H9 (cell line): Measurements from ENCODE around the gene TRIM67. TPM values are rescaled to one million over a fixed set of nuclear protein-coding genes. Genes with fewer than 3 reads are reported as not detected.

Experiments used
- DNase-seq: peaks from one replicate; pipeline ENCODE4 v3.0.0-alpha.2; 2017
- H2AFZ ChIP-seq: one replicate; pipeline ENCODE4 v1.6.1; 2013; ENCODE audit warnings: mild to moderate bottlenecking, low read length, control low read depth, moderate library complexity
- H2AK5ac ChIP-seq: 2 replicates; pipeline ENCODE4 v1.6.1; 2013; ENCODE audit warnings: low read length, control low read depth, mixed read lengths; ENCODE audit not compliant: insufficient read length
- H2BK120ac ChIP-seq: one replicate; pipeline ENCODE4 v1.6.1; 2013; ENCODE audit warnings: low read depth, mild to moderate bottlenecking, low read length, control low read depth, inconsistent platforms; ENCODE audit not compliant: poor library complexity, severe bottlenecking
- H2BK12ac ChIP-seq: 2 replicates; pipeline ENCODE4 v1.6.1; 2013; ENCODE audit warnings: low read length, control low read depth, mixed read lengths, low read depth; ENCODE audit not compliant: insufficient read length
- H2BK15ac ChIP-seq: 2 replicates; pipeline ENCODE4 v1.6.1; 2013; ENCODE audit warnings: low read depth, low read length, control low read depth
- H2BK20ac ChIP-seq: one replicate; pipeline ENCODE4 v1.6.1; 2013; ENCODE audit warnings: low read depth, mild to moderate bottlenecking, low read length, control low read depth, inconsistent platforms; ENCODE audit not compliant: poor library complexity, severe bottlenecking
- H2BK5ac ChIP-seq: 2 replicates; pipeline ENCODE4 v1.6.1; 2013; ENCODE audit warnings: low read length, control low read depth, mixed read lengths; ENCODE audit not compliant: insufficient read length
- H3K14ac ChIP-seq: 2 replicates; pipeline ENCODE4 v1.6.1; 2013; ENCODE audit warnings: low read length, control low read depth; ENCODE audit not compliant: insufficient read depth
- H3K18ac ChIP-seq: 2 replicates; pipeline ENCODE4 v1.6.1; 2013; ENCODE audit warnings: low read depth, mild to moderate bottlenecking, mixed read lengths, low read length, control low read depth; ENCODE audit not compliant: insufficient read length
- H3K23ac ChIP-seq: 2 replicates; pipeline ENCODE4 v1.6.1; 2013; ENCODE audit warnings: low read length, control low read depth, mixed read lengths, low read depth; ENCODE audit not compliant: insufficient read length
- H3K23me2 ChIP-seq: 2 replicates; pipeline ENCODE4 v1.6.1; 2013; ENCODE audit warnings: low read depth, mild to moderate bottlenecking, mixed read lengths, low read length, control low read depth; ENCODE audit not compliant: insufficient read length, poor library complexity, severe bottlenecking
- H3K27ac ChIP-seq: 2 replicates; pipeline ENCODE4 v1.5.1; 2013; ENCODE audit warnings: low read length, control low read depth, mixed read lengths, low read depth; ENCODE audit not compliant: insufficient read length
- H3K27me3 ChIP-seq: 2 replicates; pipeline ENCODE4 v1.6.1; 2013; ENCODE audit warnings: low read length, control low read depth, inconsistent platforms; ENCODE audit not compliant: insufficient read depth
- H3K4ac ChIP-seq: 2 replicates; pipeline ENCODE4 v1.6.1; 2013; ENCODE audit warnings: low read depth, mild to moderate bottlenecking, control low read depth, inconsistent platforms, low read length, moderate library complexity
- H3K4me1 ChIP-seq: 2 replicates; pipeline ENCODE4 v1.6.1; 2013; ENCODE audit warnings: low read length, control low read depth, inconsistent platforms; ENCODE audit not compliant: insufficient read depth
- H3K4me2 ChIP-seq: 2 replicates; pipeline ENCODE4 v1.6.1; 2013; ENCODE audit warnings: low read length, control low read depth, mixed read lengths; ENCODE audit not compliant: insufficient read length, insufficient read depth
- H3K56ac ChIP-seq: 2 replicates; pipeline ENCODE4 v1.6.1; 2013; ENCODE audit warnings: low read depth, mild to moderate bottlenecking, mixed read lengths, low read length, control low read depth; ENCODE audit not compliant: insufficient read length
- H3K79me1 ChIP-seq: 2 replicates; pipeline ENCODE4 v1.6.1; 2013; ENCODE audit warnings: low read depth, mild to moderate bottlenecking, moderate library complexity, low read length, control low read depth, inconsistent platforms; ENCODE audit not compliant: insufficient read depth, poor library complexity, severe bottlenecking
- H3K79me2 ChIP-seq: 2 replicates; pipeline ENCODE4 v1.6.1; 2013; ENCODE audit warnings: low read length, control low read depth, inconsistent platforms; ENCODE audit not compliant: insufficient read depth
- H3K9ac ChIP-seq: 2 replicates; pipeline ENCODE4 v1.6.1; 2013; ENCODE audit warnings: low read length, control low read depth, mixed read lengths; ENCODE audit not compliant: insufficient read length; ENCODE audit errors: extremely low read depth
- H3K9me3 ChIP-seq: one replicate; pipeline ENCODE4 v1.6.1; 2013; ENCODE audit warnings: low read depth, low read length, inconsistent platforms; ENCODE audit not compliant: control insufficient read depth
- H3T11ph ChIP-seq: one replicate; pipeline ENCODE4 v1.6.1; 2013; ENCODE audit warnings: mild to moderate bottlenecking, low read length, control low read depth, inconsistent platforms
- H4K20me1 ChIP-seq: one replicate; pipeline ENCODE4 v1.6.1; 2013; ENCODE audit not compliant: control insufficient read depth, insufficient read length, insufficient read depth
- H4K5ac ChIP-seq: 2 replicates; pipeline ENCODE4 v1.6.1; 2013; ENCODE audit warnings: low read depth, mild to moderate bottlenecking, mixed read lengths, low read length, control low read depth; ENCODE audit not compliant: insufficient read length
- H4K8ac ChIP-seq: replicated peaks from 2 replicates; pipeline ENCODE4 v1.6.1; 2013; ENCODE audit warnings: low read length, control low read depth, mixed read lengths, low read depth; ENCODE audit not compliant: insufficient read length
- H4K91ac ChIP-seq: 2 replicates; pipeline ENCODE4 v1.6.1; 2013; ENCODE audit warnings: low read depth, mild to moderate bottlenecking, moderate library complexity, mixed read lengths, low read length, control low read depth; ENCODE audit not compliant: insufficient read length
- H3K27ac Mint-ChIP-seq, 3 experiments: 2 replicates in 2 of 3; 3 replicates in 1 of 3; pipeline ENCODE4 v1.8.0; 2020 to 2021; ENCODE audit warnings: mixed read lengths in 3 of 3, mild to moderate bottlenecking in 1 of 3, moderate library complexity in 1 of 3
- H3K27me3 Mint-ChIP-seq: 2 replicates; pipeline ENCODE4 v1.8.0; 2021; ENCODE audit warnings: low read depth, mild to moderate bottlenecking, moderate library complexity, mixed read lengths
- H3K36me3 Mint-ChIP-seq, 3 experiments: 2 replicates in 2 of 3; 3 replicates in 1 of 3; pipeline ENCODE4 v1.8.0; 2020 to 2021; ENCODE audit warnings: low read depth in 3 of 3, mixed read lengths in 3 of 3; ENCODE audit not compliant: insufficient read depth in 1 of 3
- H3K4me1 Mint-ChIP-seq, 2 experiments: 2 replicates each; pipeline ENCODE4 v1.8.0; 2020; ENCODE audit warnings: mixed read lengths in 2 of 2
- H3K4me3 Mint-ChIP-seq, 2 experiments: 2 replicates in 1 of 2; 3 replicates in 1 of 2; pipeline ENCODE4 v1.8.0; 2020 to 2021; ENCODE audit warnings: mild to moderate bottlenecking in 2 of 2, mixed read lengths in 2 of 2, moderate library complexity in 1 of 2
- H3K9me3 Mint-ChIP-seq, 2 experiments: 2 replicates in 1 of 2; 3 replicates in 1 of 2; pipeline ENCODE4 v1.8.0; 2020; ENCODE audit warnings: mild to moderate bottlenecking in 2 of 2, mixed read lengths in 2 of 2, moderate library complexity in 1 of 2
- total RNA-seq: library from RNA; stranded (reverse); gene quantifications from 2 replicates; pipeline ENCODE4 v1.2.1, GENCODE V29; 2021
- TF ChIP-seq, protein P1 (sequence below): fragments of 200-600 bp; sonication (generic); conservative IDR thresholded peaks from 3 replicates; pipeline ENCODE4 v1.8.0; 2021; ENCODE audit warnings: antibody characterized with exemption, mild to moderate bottlenecking

The TRIM67 gene
- total RNA-seq, 1 experiment from 2014 or later: not detected

- Histone ChIP-seq H3K79me1 (no peaks in the 10 kb centered on the region), H4K20me1 (no peaks in the 10 kb centered on the region), H2BK15ac (no peak overlapping the region), H3K9ac (no peak overlapping the region), H2BK5ac (no peak overlapping the region), H3T11ph (no peak overlapping the region), H3K79me2 (no peaks in the 10 kb centered on the region), H4K91ac (no peak overlapping the region), H3K27me3 (peaks cover 33% of the 10 kb centered on the region), H3K4me1 (no peaks in the 10 kb centered on the region), H3K23me2 (peaks cover 13% of the 10 kb centered on the region), H4K5ac (no peak overlapping the region), H4K8ac (no peak overlapping the region), H3K4me2 (no peak overlapping the region), H3K18ac (no peak overlapping the region), H3K23ac (no peak overlapping the region), H2AK5ac (no peak overlapping the region), H3K9me3 (no peaks in the 10 kb centered on the region), H3K27ac (no peak overlapping the region), H2BK120ac (no peak overlapping the region), H3K14ac (no peak overlapping the region), H2BK12ac (no peak overlapping the region), H2AFZ (no peak overlapping the region), H3K4ac (no peak overlapping the region), H2BK20ac (no peak overlapping the region), H3K56ac (no peak overlapping the region)
- H3K27ac Mint-ChIP-seq: no peak overlapping the region
- no peaks in the 10 kb centered on the region; a peak in 1 of 7 replicates for H3K36me3 Mint-ChIP-seq
- peaks cover 0 to 4% of the 10 kb centered on the region in 2 experiments; a peak in 2 of 5 replicates for H3K9me3 Mint-ChIP-seq
- peaks cover 86% of the 10 kb centered on the region for H3K27me3 Mint-ChIP-seq
- peaks cover 4 to 6% of the 10 kb centered on the region in 2 experiments; a peak in 2 of 4 replicates for H3K4me1 Mint-ChIP-seq
- no peak overlapping the region for H3K4me3 Mint-ChIP-seq
- TF ChIP-seq, protein P1, sequence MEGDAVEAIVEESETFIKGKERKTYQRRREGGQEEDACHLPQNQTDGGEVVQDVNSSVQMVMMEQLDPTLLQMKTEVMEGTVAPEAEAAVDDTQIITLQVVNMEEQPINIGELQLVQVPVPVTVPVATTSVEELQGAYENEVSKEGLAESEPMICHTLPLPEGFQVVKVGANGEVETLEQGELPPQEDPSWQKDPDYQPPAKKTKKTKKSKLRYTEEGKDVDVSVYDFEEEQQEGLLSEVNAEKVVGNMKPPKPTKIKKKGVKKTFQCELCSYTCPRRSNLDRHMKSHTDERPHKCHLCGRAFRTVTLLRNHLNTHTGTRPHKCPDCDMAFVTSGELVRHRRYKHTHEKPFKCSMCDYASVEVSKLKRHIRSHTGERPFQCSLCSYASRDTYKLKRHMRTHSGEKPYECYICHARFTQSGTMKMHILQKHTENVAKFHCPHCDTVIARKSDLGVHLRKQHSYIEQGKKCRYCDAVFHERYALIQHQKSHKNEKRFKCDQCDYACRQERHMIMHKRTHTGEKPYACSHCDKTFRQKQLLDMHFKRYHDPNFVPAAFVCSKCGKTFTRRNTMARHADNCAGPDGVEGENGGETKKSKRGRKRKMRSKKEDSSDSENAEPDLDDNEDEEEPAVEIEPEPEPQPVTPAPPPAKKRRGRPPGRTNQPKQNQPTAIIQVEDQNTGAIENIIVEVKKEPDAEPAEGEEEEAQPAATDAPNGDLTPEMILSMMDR: no peak
- no peak for DNase-seq
Measured at GRCh38 chr1:231166398-231166797, 4.5 kb downstream of the TRIM67 start.
